Stimulated activated CD4-positive, alpha-beta T cell treated with anti-CD3 and anti-CD28 coated beads, Interleukin-4, amount 100 ng/mL, for 48 hours (primary cell): ENCODE results near the gene ARHGEF3.

Experiments used
- DNase-seq, 2 donors: peaks; one replicate each; pipeline ENCODE4 v3.0.0-alpha.2; 2020; ENCODE audit warnings: low read depth in 2 of 2

The ARHGEF3 gene

GRCh38 chr3:56681984-56682461 is 119.7 kb downstream of the ARHGEF3 start:
- DNase-seq, result no peak

- no peak for DNase-seq
Observed at GRCh38 chr3:56680054-56680580, 121.6 kb downstream of the ARHGEF3 start.
